HUES48 (cell line): ENCODE data around the gene COPA.

Source experiments
- H3K27ac ChIP-seq: one replicate; pipeline ENCODE4 v1.7.0; 2013; ENCODE audit warnings: low read depth, low read length, inconsistent platforms
- H3K27me3 ChIP-seq: 2 replicates; pipeline ENCODE4 v1.6.1; 2013; ENCODE audit warnings: mild to moderate bottlenecking, low read length; ENCODE audit not compliant: control insufficient read depth, insufficient read depth
- H3K36me3 ChIP-seq: 2 replicates; pipeline ENCODE4 v1.6.1; 2013; ENCODE audit warnings: low read length; ENCODE audit not compliant: control insufficient read depth, insufficient read depth
- H3K4me1 ChIP-seq: 2 replicates; pipeline ENCODE4 v1.6.1; 2013; ENCODE audit warnings: mild to moderate bottlenecking, low read length; ENCODE audit not compliant: control insufficient read depth, insufficient read depth
- H3K4me3 ChIP-seq: 2 replicates; pipeline ENCODE4 v1.5.1; 2013; ENCODE audit warnings: mild to moderate bottlenecking, low read depth, low read length
- H3K9ac ChIP-seq: 2 replicates; pipeline ENCODE4 v1.6.1; 2013; ENCODE audit warnings: mild to moderate bottlenecking, low read depth, low read length, moderate library complexity
- H3K9me3 ChIP-seq: 2 replicates; pipeline ENCODE4 v1.6.1; 2013; ENCODE audit warnings: low read length; ENCODE audit not compliant: control insufficient read depth, insufficient read depth

Gene COPA

DNA sequence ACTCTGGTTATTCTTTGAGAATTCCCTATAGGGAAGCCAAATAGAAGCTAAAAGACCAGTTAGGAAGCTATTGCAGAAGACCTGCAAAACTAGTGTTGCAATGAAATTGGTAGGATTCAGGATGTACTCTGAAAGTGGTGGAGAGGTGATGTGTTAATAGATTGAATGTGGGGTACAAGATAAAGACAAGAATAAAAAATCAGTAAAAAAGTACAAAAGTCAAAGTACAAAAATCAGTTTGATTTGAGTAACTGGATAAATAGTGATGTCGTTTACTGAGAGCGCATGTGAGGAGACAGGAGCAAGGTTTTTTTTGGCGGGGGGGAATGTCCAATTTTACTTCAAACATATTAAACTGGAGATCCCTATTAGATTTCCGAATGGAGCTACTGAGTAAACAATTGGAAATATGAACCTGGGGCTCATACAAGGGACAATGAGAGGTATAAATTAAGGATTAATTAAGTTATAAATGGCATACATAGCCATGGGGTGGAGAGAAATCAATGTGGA, 78.2 kb downstream of the COPA start:
- no peak overlapping the region for H3K27ac ChIP-seq

DNA sequence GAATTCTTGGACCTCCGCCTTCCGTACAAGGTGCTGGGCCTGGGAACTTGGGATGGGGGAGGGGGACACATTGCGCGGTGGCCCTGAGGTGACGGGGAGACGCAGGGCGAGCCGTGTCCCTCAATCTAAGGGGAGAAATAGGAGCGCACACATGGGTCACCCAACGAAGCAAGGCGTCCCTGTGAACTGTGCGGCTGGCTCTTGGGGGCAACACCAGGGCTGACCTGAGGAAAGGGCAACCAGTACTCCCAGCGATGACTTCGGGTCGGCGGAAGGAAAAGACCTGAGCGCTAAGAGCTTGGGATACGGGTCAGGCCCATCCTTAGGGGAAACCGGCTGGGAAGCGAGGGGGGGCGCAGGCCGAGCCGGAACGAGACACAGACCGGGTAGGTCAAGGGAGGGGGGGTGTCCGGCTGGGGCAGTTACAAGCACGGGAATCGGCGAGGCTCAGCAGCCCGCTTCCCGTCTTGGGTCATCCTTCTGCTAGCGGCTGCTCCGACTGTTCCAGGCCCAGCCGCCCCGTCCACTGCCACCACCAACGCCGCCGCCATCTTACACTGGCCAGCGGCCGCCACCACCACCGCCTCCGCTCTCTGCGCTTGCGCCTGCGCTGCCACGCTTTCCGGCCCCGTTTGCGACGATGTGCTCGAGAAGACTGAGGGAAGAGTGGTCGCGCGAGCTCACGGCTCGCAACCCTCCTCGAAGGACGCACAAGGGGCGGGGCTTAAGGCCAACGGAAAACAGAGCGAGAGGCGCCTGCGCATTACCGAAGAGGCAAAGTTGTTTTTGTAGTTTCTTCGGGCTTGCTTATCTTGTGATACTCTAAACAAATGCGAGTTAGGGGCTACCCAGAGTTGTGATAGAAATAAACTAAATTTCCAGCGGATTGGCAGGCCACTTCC, 80.9 kb downstream of the COPA start, which contains the start of gene DCAF8:
TSS of gene DCAF8 (minus strand) at position 657 of the 902 bp plus-strand sequence. CDS start 18,541 bp downstream, outside the sequence.
- peak within 1 kb of the TSS; percentile 96 for H3K27ac ChIP-seq
- peaks cover 10% of the 10 kb centered on the region for H3K36me3 ChIP-seq
- no peaks in the 10 kb centered on the region for H3K27me3 ChIP-seq
- peak within 1 kb of the TSS; percentile 89 for H3K9ac ChIP-seq
- peaks cover 19% of the 10 kb centered on the region for H3K4me1 ChIP-seq
- H3K9me3 ChIP-seq: no peaks in the 10 kb centered on the region
- H3K4me3 ChIP-seq: peak within 1 kb of the TSS; percentile 95

More for the DNA sequence above, 78.2 kb downstream of the COPA start:
- Histone ChIP-seq H3K27me3 (no peaks in the 10 kb centered on the region), H3K4me1 (peaks cover 16% of the 10 kb centered on the region), H3K4me3 (no peak overlapping the region), H3K9me3 (no peaks in the 10 kb centered on the region), H3K36me3 (0 out of 2 replicates have a peak, but pooled peaks cover 2% of the 10 kb centered on the region), H3K9ac (no peak overlapping the region)

DNA sequence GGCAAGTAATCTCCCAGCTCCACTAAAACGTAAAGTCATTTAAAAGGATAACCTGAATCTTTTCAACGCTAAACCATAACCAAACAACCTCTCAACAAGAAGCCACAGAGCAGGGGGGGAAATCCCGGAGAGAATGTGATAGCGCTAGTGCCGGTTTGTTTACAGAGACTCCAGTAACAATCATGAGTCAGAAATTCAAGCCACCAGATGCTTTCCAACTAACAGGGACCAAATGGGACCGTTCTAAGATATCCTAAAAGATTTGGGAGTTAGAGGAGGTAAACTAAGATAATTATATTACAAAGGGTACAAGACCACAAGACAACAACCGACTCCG, 81.5 kb downstream of the COPA start:
- Histone ChIP-seq H3K4me3 (peak overlapping the region; percentile 95), H3K27ac (peak overlapping the region; percentile 96), H3K4me1 (peaks cover 19% of the 10 kb centered on the region), H3K27me3 (no peaks in the 10 kb centered on the region), H3K9me3 (no peaks in the 10 kb centered on the region), H3K9ac (peak overlapping the region; percentile 89), H3K36me3 (peaks cover 10% of the 10 kb centered on the region)

DNA sequence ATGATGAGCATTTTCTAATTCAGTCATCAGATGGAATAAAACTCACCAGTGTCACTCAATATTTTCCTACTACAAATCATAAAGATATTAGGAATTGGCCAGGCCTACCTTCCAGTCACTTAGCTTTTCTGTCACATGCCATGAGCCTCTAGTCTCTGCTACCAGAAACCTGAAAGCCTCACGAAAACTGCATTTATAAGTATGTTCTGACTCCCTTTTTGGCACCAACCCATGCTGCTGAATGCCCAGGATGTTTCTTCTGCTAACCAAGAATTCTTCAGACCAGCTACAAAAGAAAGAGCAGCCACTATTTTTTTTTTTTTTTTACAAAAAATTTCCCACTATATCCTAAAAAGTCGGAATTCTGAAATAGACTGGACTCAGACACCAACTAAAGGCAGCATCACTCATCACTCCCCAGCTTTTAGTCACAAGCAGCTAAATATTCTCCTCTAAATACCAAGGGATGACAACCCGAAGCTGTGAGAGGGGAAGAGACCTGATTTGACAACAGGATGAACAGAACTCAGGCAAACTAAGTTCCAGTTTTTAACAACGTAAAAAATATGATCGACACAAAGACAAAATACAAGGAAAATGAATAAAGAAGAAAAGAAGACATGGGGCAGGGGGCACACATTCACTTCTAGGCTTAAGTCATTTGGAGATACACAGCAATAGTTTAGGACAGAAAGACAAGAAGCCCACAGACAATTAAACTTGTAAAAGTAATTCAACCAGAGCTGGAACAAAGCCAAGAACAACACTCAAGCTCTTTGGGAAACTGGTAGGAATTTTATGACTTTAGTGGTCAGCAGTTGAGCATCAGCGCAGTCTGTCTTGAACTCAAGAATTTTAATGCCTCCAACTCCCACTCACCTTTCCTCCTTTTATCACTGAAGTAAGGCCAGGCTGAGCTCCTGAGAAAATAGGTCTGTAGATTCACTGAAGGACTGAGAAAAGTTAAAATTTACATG, 82.4 kb downstream of the COPA start:
- peaks cover 19% of the 10 kb centered on the region for H3K4me1 ChIP-seq
- peak overlapping the region; percentile 89; the same call in 1 of the 2 replicates for H3K9ac ChIP-seq
- H3K9me3 ChIP-seq: no peaks in the 10 kb centered on the region
- H3K27me3 ChIP-seq: no peaks in the 10 kb centered on the region
- peak overlapping the region; percentile 95 for H3K4me3 ChIP-seq
- H3K36me3 ChIP-seq: peaks cover 10% of the 10 kb centered on the region
- H3K27ac ChIP-seq: peak overlapping the region; percentile 96

DNA sequence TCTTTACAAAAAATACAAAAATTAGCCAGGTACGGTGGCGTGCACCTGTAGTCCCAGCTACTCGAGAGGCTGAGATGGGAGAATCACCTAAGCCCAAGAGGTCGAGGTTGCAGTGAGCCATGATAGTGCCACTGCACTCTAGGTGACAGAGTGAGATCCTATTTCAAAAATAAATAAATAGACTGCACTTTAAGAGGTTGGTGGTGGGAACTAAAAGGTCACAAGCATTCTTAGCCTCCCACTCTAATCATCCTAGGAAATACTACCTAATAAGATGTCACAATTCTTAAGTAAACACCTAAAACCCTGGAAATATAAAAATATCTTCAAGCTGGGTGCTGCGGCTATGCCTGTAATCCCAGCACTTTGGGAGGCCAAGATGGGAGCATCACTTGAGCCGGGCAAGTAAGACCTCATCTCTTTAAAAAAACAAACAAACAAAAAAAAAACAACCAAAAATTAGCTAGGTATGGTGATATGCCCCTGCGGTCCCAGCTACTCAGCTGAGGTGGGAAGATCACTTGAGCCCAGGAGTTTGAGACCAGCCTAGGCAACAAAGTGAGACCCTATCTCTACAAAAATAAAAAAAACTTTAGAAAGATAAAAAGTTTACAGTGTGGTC, 84.8 kb downstream of the COPA start:
- Histone ChIP-seq H3K9ac (no peak overlapping the region), H3K9me3 (no peaks in the 10 kb centered on the region), H3K27ac (no peak overlapping the region), H3K27me3 (no peaks in the 10 kb centered on the region), H3K4me1 (peaks cover 19% of the 10 kb centered on the region), H3K36me3 (peaks cover 21% of the 10 kb centered on the region), H3K4me3 (no peak overlapping the region)

DNA sequence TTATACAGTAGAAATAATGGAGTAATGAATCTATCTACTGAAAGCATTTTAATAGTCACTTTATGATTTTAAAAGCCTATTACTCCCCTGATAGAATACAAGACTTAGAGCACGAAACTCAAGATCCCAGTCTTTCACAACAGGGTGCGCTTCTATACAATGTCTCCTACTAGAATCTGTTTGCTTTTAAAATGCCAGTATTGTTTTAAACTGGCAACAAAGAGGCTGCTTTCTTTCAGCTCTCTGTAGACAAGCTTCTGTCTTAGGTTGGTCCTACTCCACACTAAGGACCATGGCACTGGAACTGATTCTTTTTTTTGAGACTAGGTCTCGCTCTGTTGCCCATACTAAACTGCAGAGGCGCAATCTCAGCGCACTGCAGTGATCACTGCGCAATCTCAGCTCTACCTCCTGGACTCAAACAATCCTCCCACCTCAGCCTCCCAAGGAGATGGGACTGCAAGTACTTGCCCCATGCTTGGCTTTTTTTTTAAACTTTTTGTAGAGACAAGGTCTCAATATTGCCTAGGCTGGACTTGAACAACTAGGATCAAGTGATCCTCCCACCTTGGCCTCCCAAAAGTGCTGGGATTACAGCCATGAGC, 85.5 kb downstream of the COPA start:
- H3K27me3 ChIP-seq: no peaks in the 10 kb centered on the region
- H3K4me3 ChIP-seq: no peak overlapping the region; the same call in 1 of the 2 replicates
- peak overlapping the region; percentile 48 for H3K27ac ChIP-seq
- H3K4me1 ChIP-seq: peaks cover 13% of the 10 kb centered on the region
- H3K9ac ChIP-seq: no peak overlapping the region
- H3K9me3 ChIP-seq: no peaks in the 10 kb centered on the region
- peaks cover 21% of the 10 kb centered on the region for H3K36me3 ChIP-seq

DNA sequence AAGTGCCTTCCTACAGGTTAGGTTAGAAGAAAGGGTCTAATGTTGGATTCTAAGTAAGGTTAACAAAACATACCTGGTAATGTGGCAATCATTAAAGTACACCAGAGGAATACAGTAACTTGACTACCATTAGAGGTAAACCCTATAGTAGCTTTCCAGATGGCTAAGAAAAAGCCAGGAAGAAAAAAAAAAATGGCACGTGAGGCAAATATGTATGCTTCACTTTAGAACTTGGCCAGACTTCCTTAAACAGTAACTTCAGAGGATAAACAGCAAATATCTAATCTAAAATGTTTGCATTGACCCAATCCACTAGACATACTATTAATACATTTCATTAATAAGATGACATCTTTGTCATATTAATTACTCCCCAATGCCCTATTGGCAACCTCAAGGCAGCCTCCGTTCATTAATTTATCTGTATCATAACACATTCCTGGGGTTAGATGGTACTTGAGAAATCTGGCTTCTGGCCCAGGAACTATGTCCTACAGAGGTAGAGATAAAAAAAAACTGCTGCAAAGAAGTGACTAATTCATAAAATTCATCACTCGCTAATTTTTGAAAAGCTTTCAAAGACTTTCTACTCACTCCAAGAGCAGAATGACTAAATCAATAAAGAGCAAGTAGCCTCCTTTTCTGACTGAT, 86.5 kb downstream of the COPA start:
- Histone ChIP-seq H3K4me3 (no peak overlapping the region), H3K36me3 (peaks cover 23% of the 10 kb centered on the region), H3K9ac (no peak overlapping the region), H3K9me3 (no peaks in the 10 kb centered on the region), H3K27me3 (no peaks in the 10 kb centered on the region), H3K27ac (no peak overlapping the region), H3K4me1 (peaks cover 13% of the 10 kb centered on the region)

DNA sequence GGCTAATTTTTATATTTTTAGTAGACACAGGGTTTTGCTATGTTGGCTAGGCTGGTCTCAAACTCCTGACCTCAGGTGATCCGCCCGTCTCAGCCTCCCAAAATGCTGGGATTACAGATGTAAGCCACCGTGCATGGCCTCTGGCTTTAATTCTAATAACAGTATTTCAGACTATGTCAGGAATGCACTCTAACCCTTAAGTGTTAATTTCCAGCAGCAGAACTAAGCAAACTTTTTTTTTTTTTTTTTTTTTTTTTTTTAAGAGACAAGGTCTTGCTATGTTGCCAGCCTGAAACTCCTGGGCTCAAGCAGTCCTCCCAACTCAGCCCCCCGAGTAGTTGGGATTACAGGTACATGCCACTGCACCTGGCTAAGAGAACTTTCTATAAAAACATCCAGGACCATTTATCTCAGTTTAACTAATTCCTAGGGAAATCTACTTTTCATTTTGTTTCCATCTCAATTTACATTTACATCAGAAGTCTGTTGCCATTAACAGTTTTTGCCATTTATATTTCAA, 87.2 kb downstream of the COPA start:
- H3K4me1 ChIP-seq: peaks cover 9% of the 10 kb centered on the region
- H3K27ac ChIP-seq: no peak overlapping the region
- H3K4me3 ChIP-seq: no peak overlapping the region
- no peaks in the 10 kb centered on the region for H3K9me3 ChIP-seq
- no peak overlapping the region for H3K9ac ChIP-seq
- H3K27me3 ChIP-seq: no peaks in the 10 kb centered on the region
- H3K36me3 ChIP-seq: peaks cover 27% of the 10 kb centered on the region

DNA sequence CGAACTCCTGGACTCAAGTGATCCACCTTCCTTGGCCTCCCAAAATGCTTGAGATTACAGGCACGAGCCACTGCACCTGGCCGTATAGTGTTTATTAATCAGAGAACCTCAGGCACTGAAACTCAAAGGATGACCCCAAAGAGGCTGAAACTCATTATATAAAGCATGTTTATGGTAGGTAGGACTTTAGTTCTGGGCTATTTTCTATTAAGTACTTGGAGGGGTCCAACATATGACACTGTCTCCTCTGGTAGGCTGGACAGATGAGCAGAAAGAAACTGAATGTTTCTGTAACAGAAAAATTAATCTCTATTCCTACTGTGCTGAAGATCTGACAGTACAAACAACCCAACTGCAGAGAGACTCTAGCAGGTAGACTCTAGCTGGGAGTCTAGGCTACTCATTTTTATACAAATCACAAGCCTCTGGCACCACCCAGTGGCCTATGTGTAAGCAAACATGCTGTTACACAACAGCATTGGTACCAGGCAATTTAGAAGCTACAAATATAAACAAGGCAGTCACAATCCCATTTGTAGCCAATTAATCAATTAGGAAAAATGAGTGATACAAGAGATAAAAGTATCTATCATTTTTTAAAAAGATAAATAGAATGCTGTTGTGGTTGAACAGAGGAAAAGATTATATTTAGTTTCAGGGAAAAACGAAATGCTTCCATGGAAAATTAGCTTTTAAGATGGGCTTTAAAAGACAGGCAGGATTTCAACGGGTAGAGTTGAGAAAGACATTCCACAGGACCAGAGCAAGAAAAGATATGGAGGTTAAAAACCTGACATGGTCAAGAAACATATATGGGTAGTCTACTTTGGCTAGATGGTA, 91.1 kb downstream of the COPA start:
- Histone ChIP-seq H3K36me3 (peaks cover 21% of the 10 kb centered on the region), H3K27me3 (no peaks in the 10 kb centered on the region), H3K27ac (no peak overlapping the region), H3K4me3 (no peak overlapping the region), H3K4me1 (no peaks in the 10 kb centered on the region), H3K9me3 (no peaks in the 10 kb centered on the region), H3K9ac (no peak overlapping the region)
